Islet precursor cell (in vitro differentiated cells): ENCODE measurements around the gene FARP2.

Experiments used
- DNase-seq: peaks from one replicate; pipeline ENCODE4 v3.0.0-alpha.2; 2018

FARP2 gene

GRCh38 chr2:241535871-241536655 is 180.0 kb downstream of the FARP2 start:
- no peak for DNase-seq

- no peak for DNase-seq
These were observed 182.9 kb downstream of the FARP2 start for GRCh38 chr2:241538838-241539615.

- DNase-seq, result peak; percentile 52
These were observed 183.7 kb downstream of the FARP2 start for GRCh38 chr2:241539616-241540374.

- DNase-seq, result peak; percentile 74
These were observed 184.3 kb downstream of the FARP2 start for GRCh38 chr2:241540401-241540770.

- peak; percentile 80 for DNase-seq
These were observed 184.9 kb downstream of the FARP2 start for GRCh38 chr2:241540771-241541561.

- peak; percentile 51 for DNase-seq
These were observed 185.6 kb downstream of the FARP2 start for GRCh38 chr2:241541564-241542277.

- DNase-seq, result no peak
These were observed 186.2 kb downstream of the FARP2 start for GRCh38 chr2:241542278-241542605.
